Neural progenitor cell (in vitro differentiated cells): ENCODE results near the gene CHERP. TPM values are rescaled to one million over a fixed set of nuclear protein-coding genes. Genes with fewer than 3 reads are reported as not detected.

Experiments
- DNase-seq: peaks from one replicate; pipeline ENCODE4 v3.0.0-alpha.2; 2016; ENCODE audit warnings: low spot score
- H2AFZ ChIP-seq: fragments of 200-600 bp; sonication (generic); replicated peaks from 2 replicates; pipeline ENCODE4 v1.6.1; 2016; ENCODE audit warnings: antibody characterized with exemption
- H3F3A ChIP-seq: fragments of 200-600 bp; sonication (generic); 2 replicates; pipeline ENCODE4 v1.6.1; 2016; ENCODE audit warnings: antibody characterized with exemption, low read depth
- H3K27ac ChIP-seq: fragments of 200-600 bp; sonication (generic); 2 replicates; pipeline ENCODE4 v1.5.1; 2016; ENCODE audit warnings: mild to moderate bottlenecking
- H3K27me3 ChIP-seq: fragments of 200-600 bp; sonication (generic); 2 replicates; pipeline ENCODE4 v1.6.1; 2016; ENCODE audit warnings: mild to moderate bottlenecking, moderate library complexity
- H3K36me3 ChIP-seq: fragments of 200-600 bp; sonication (generic); 2 replicates; pipeline ENCODE4 v1.5.1; 2016
- H3K4me1 ChIP-seq: fragments of 200-600 bp; sonication (generic); 2 replicates; pipeline ENCODE4 v1.6.1; 2016; ENCODE audit warnings: mixed run types
- H3K4me2 ChIP-seq: fragments of 200-600 bp; sonication (generic); 2 replicates; pipeline ENCODE4 v1.6.1; 2016
- H3K4me3 ChIP-seq: fragments of 200-600 bp; sonication (generic); 2 replicates; pipeline ENCODE4 v1.5.1; 2016
- H3K79me2 ChIP-seq: fragments of 200-600 bp; sonication (generic); 2 replicates; pipeline ENCODE4 v1.6.1; 2016; ENCODE audit warnings: low read depth
- H3K9ac ChIP-seq: fragments of 200-600 bp; sonication (generic); 2 replicates; pipeline ENCODE4 v1.6.1; 2016
- H3K9me3 ChIP-seq: fragments of 200-600 bp; sonication (generic); 2 replicates; pipeline ENCODE4 v1.5.1; 2016; ENCODE audit warnings: low read depth
- H4K20me1 ChIP-seq: fragments of 200-600 bp; sonication (generic); 2 replicates; pipeline ENCODE4 v1.6.1; 2016; ENCODE audit warnings: low read depth
- H3K27ac Mint-ChIP-seq: 3 replicates; pipeline ENCODE4 v1.8.0; 2021; ENCODE audit warnings: mixed read lengths
- H3K27me3 Mint-ChIP-seq: 2 replicates; pipeline ENCODE4 v1.8.0; 2022; ENCODE audit warnings: low read depth, mild to moderate bottlenecking, inconsistent platforms, moderate library complexity, mixed read lengths; ENCODE audit not compliant: insufficient read depth
- H3K36me3 Mint-ChIP-seq: 3 replicates; pipeline ENCODE4 v1.8.0; 2021; ENCODE audit warnings: mixed read lengths
- H3K4me1 Mint-ChIP-seq: 3 replicates; pipeline ENCODE4 v1.8.0; 2021; ENCODE audit warnings: mixed read lengths
- H3K4me3 Mint-ChIP-seq: 3 replicates; pipeline ENCODE4 v1.8.0; 2021; ENCODE audit warnings: mild to moderate bottlenecking, moderate library complexity, mixed read lengths
- H3K9me3 Mint-ChIP-seq: 3 replicates; pipeline ENCODE4 v1.8.0; 2020; ENCODE audit warnings: mixed read lengths
- CTCF ChIP-seq: fragments of 200-600 bp; sonication (generic); IDR thresholded peaks from 2 replicates; pipeline ENCODE4 v1.5.1; 2017; ENCODE audit warnings: antibody characterized with exemption, mild to moderate bottlenecking
- EZH2 ChIP-seq: fragments of 200-600 bp; sonication (generic); IDR thresholded peaks from 2 replicates; pipeline ENCODE4 v1.6.1; 2017; ENCODE audit warnings: antibody characterized with exemption, mild to moderate bottlenecking, moderate library complexity
- EZH2phosphoT487 ChIP-seq: fragments of 200-600 bp; sonication (generic); IDR thresholded peaks from 2 replicates; pipeline ENCODE4 v1.6.1; 2017; ENCODE audit warnings: antibody characterized with exemption
- total RNA-seq: library from RNA; depleted of rRNA; stranded (reverse); fragments of >200 nt; gene quantifications from 2 replicates; pipeline ENCODE4 v1.2.3, GENCODE V29; 2015; ENCODE audit warnings: low replicate concordance

Gene CHERP
- total RNA-seq, 1 donor from 2014 or later = 5.5 TPM

GRCh38 chr19:16584248-16585093 lies 42.2 kb upstream of the CHERP start:
- Histone ChIP-seq H3K9ac (no peak overlapping the region), H3K4me1 (peaks cover 35% of the 10 kb centered on the region), H3K27me3 (no peaks in the 10 kb centered on the region), H2AFZ (no peak overlapping the region), H4K20me1 (peaks cover 87% of the 10 kb centered on the region), H3K27ac (no peak overlapping the region), H3K79me2 (peaks cover 79% of the 10 kb centered on the region), H3K9me3 (no peaks in the 10 kb centered on the region), H3K4me3 (peak overlapping the region; percentile 35), H3K36me3 (no peaks in the 10 kb centered on the region), H3K4me2 (peak overlapping the region; percentile 79), H3F3A (peaks cover 16% of the 10 kb centered on the region)
- Mint-ChIP-seq H3K4me3 (peak overlapping the region; percentile 67), H3K9me3 (no peaks in the 10 kb centered on the region), H3K27ac (no peak overlapping the region), H3K36me3 (peaks cover 2% of the 10 kb centered on the region), H3K4me1 (peaks cover 52% of the 10 kb centered on the region), H3K27me3 (peaks cover 4% of the 10 kb centered on the region)
- TF ChIP-seq EZH2phosphoT487 (no peak), EZH2 (no peak), CTCF (no peak)
- DNase-seq = peak; percentile 90

GRCh38 chr19:16582486-16583261 lies 40.4 kb upstream of the CHERP start:
- Histone ChIP-seq H3K9ac (no peak overlapping the region), H3F3A (peaks cover 16% of the 10 kb centered on the region), H3K27me3 (no peaks in the 10 kb centered on the region), H3K4me2 (no peak overlapping the region), H4K20me1 (peaks cover 85% of the 10 kb centered on the region), H3K27ac (no peak overlapping the region), H3K9me3 (no peaks in the 10 kb centered on the region), H3K4me1 (peaks cover 26% of the 10 kb centered on the region), H2AFZ (no peak overlapping the region), H3K79me2 (peaks cover 77% of the 10 kb centered on the region), H3K4me3 (no peak overlapping the region), H3K36me3 (no peaks in the 10 kb centered on the region)
- Mint-ChIP-seq H3K36me3 (peaks cover 3% of the 10 kb centered on the region), H3K4me3 (no peak overlapping the region), H3K27ac (peak overlapping the region; percentile 85), H3K27me3 (peaks cover 4% of the 10 kb centered on the region), H3K4me1 (peaks cover 34% of the 10 kb centered on the region), H3K9me3 (no peaks in the 10 kb centered on the region)
- TF ChIP-seq EZH2phosphoT487 (no peak), CTCF (no peak), EZH2 (no peak)
- DNase-seq = no peak

GRCh38 chr19:16581971-16582343 lies 39.7 kb upstream of the CHERP start:
- no peak for TF ChIP-seq EZH2
- TF ChIP-seq EZH2phosphoT487 = no peak
- TF ChIP-seq CTCF = no peak
- Mint-ChIP-seq H3K4me3 (no peak overlapping the region), H3K27me3 (peaks cover 4% of the 10 kb centered on the region), H3K9me3 (no peaks in the 10 kb centered on the region), H3K27ac (no peak overlapping the region), H3K36me3 (peaks cover 3% of the 10 kb centered on the region), H3K4me1 (peaks cover 29% of the 10 kb centered on the region)
- H3K9me3 ChIP-seq = no peaks in the 10 kb centered on the region
- no peak overlapping the region for H3K27ac ChIP-seq
- H3K36me3 ChIP-seq = no peaks in the 10 kb centered on the region
- peaks cover 83% of the 10 kb centered on the region for H4K20me1 ChIP-seq
- no peak for DNase-seq
- H2AFZ ChIP-seq = no peak overlapping the region
- H3F3A ChIP-seq = peaks cover 16% of the 10 kb centered on the region
- H3K4me1 ChIP-seq = peaks cover 19% of the 10 kb centered on the region
- peak overlapping the region; percentile 27 for H3K9ac ChIP-seq
- no peaks in the 10 kb centered on the region for H3K27me3 ChIP-seq
- peaks cover 70% of the 10 kb centered on the region for H3K79me2 ChIP-seq
- no peak overlapping the region for H3K4me2 ChIP-seq
- H3K4me3 ChIP-seq = no peak overlapping the region
